Raji (cell line): ENCODE data around the gene LPP.
A peak's percentile ranks its signal among the peaks of the same experiment; 100 is the strongest.

ENCODE experiments used
- POLR2A ChIP-seq: IDR thresholded peaks from 2 replicates; pipeline ENCODE4 v1.6.1; 2011; ENCODE audit warnings: low read depth, low read length, control low read depth; ENCODE audit not compliant: insufficient read depth

Gene LPP

DNA sequence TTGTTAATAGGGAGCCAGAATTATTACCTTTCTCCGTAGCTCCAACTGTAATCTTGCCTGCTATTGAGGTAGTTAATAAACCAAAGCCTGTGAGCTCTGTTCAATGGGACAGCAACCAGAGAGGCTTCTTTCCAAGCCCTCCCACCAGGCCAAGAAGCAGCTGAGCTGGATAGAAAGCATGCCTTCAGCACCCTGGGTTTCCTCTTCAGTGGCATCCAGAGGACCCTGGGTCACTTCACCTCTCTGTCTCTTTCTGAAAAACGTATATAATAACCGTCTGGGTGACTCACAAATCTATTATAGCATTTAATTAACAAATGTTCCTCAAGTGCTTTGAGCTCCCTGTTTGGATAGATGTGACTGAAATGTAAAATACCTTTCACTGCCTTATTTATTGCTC is 420.0 kb downstream of the LPP start:
- no peak for TF ChIP-seq POLR2A

DNA sequence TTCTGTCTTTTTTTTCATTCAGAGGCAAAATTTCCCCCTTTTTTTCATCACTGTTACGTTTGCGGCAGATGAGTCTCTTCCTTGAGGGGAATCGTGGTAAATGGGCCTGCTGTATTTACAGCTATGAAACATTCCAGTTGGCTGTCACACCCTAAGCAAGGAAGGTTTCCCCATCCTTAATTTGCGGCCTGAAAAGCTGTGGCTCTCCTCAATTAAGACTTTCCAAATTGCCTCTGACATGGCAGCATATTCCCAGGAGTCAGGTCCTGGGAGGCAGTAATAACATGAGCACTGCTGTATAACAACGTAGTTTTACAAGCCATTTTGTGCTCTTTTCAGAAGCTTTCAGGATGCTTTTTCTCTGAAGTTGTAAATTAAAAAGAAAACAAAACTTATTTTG is 420.9 kb downstream of the LPP start:
- TF ChIP-seq POLR2A, result no peak

GRCh38 chr3:188575501-188575900 is 421.5 kb downstream of the LPP start:
- TF ChIP-seq POLR2A, result no peak

DNA sequence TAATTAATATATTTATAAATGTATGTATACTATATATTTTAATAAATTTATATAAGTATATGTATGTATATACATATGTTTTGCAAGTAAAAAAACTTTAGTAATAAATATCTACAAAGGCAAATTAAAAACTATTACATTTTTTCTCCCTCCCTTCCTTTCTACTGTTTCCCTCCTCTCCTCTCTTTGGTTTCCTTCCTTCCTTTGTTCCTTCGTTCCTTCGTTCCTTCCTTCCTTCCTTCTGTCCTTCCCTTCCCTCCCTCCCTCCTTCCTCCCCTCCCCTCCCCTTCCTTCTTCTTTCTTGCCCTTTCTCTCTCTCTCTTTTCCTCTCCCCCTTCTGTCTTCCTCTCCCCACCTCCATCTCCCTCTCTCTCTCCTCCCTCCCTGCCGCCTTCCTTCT is 423.6 kb downstream of the LPP start:
- no peak for TF ChIP-seq POLR2A

DNA sequence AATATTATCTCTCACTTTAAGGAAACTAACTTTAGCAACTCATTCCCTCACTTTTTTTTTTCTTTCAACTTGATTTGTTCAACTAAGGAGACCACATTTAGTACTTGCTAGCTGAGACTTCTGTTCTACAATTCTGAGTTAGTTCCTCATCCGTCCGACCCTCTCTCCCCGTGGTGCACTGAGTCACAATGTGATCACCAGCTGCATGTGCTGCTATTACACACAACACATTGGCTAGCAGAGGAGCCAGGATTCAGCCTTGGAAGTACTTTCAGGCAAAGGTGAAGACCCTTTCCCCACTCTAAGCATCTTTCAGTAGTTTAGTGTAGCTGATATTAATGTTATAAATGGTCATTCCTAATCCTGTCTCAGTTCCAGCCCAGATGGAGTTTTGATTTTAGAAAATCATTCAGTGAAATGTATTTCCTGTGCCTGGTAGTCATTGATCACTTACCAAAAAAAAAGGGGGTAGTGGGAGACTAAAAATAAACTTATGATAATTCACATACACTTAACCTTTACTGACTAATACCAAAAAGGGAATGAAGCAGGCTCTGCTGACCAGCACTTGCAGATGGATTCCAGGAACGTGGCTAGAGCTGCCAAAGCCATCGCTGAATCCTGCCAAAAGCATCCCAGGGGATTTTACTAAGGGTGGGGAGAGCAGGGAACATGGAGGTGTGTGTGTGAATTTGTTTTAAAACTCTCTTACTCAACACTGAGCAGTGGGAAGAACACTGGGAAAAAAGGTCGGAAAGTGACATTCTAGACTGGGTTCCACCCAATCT is 424.8 kb downstream of the LPP start:
- TF ChIP-seq POLR2A, result no peak

GRCh38 chr3:188580223-188580622 is 426.3 kb downstream of the LPP start:
- TF ChIP-seq POLR2A, result no peak

- TF ChIP-seq POLR2A, result no peak
These were observed 426.7 kb downstream of the LPP start for GRCh38 chr3:188580659-188581058.

- TF ChIP-seq POLR2A, result no peak
These were observed 427.4 kb downstream of the LPP start for GRCh38 chr3:188581365-188581764.

- peak; percentile 41; the same call in 1 of the 2 replicates for TF ChIP-seq POLR2A
These were observed 427.8 kb downstream of the LPP start for GRCh38 chr3:188581792-188582191.

DNA sequence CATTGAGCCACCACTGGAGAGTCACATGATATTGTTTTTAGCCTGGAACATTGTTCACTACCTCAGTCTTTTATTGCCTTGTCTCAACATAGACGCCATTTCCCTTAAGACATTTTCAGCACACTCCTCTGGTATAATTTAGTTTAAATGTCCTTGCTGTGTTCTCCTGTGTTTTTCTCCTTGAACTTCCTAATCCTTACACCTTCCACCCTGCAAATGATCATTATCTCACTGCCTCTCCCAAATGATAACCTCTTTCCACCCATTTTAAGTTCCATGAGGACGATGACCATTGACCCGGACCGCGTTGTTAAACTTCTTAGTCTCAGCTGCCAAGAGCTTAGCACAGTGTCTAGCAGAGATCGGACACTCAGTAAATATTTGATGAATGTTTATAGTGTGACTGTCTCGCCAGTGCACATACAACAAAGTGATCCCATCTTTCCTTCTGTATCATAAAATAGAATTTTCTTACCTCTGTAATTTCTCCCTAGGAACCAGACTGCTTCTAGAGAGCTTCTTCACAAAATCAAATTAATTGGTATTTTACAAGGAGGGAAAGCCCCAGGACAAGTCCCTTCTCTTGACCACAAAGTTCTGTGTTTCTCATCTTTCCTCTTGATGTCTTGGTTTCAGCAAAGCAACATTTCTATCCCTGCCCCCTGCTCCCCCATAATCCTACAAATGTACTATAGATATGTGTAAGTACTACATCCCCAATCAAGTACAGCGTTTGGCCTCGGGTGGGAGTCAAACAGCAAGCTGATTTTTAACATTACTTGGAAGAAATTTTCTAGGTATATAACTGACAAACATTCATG is 429.6 kb downstream of the LPP start:
- TF ChIP-seq POLR2A, result no peak

GRCh38 chr3:188584162-188584529 is 430.2 kb downstream of the LPP start:
- no peak for TF ChIP-seq POLR2A

DNA sequence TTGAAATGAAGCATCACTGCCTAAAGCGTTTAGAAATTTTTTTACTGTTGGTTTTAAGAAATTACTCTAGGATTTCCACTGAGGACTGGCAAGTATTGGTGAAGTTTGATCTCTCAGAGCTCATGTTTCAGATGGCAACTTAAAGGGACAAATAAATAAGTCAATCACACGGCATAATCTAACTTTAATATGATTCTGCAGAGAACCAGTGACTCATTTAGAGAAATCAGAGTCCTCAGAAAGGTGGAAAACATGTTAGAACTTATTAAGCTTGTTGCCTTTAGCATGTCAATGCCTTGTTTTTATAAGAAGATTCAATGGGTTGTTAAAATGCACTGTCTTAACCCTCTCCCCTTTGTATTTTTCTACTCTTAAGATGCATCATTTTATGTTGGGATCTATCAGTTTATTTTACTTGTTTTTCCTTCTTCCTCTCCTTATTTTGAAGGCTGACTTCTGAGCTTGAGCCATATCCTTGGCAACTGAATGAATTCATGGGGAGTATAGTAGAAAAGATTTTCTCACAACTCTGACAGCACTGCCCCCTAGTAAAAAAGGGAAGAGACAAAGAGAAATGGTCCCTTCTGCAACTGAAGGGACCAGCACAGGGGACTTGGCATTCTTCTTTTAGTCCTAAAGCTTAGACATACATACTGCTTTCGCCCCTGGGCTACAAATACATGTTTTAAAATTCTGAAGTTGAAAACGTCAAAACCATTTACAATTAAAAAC is 431.2 kb downstream of the LPP start:
- TF ChIP-seq POLR2A, result no peak

DNA sequence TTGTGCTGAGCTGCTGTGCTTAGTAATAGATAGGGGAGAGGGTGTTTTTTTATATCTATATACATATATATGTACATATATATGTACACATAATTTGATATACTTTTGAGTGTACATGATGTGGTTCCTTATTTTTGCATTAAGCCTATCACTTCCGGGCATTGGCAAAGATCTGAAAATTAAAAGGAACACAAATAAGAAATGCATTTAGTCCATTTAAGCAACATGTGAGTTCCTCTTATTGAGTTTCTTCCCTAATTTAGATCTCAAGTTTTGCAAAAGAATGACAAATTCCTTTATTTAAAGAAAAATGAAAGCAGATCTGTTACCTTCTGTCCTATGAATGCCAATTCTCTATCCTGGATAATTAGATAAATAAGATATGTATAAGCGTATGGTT is 435.1 kb downstream of the LPP start:
- TF ChIP-seq POLR2A, result no peak

DNA sequence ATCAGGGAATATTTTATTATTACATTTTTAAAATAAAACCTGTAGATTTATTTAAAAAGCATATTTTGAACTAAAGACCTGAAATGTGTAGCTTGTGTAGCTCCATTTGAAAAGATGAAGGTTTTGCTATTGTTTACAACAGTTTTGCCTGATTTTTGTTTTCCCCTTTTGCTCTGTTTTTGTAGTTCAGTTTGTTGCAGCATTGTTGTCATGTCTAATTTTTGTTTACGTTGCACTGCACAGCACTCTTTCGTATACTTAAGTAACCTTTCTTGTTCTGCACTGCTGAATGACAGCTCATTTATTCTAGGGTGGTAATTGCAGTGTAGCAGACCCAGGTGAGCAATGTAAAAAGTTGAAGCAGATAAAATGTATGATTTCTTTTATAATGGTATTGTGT is 435.8 kb downstream of the LPP start:
- no peak for TF ChIP-seq POLR2A

- TF ChIP-seq POLR2A, result no peak
These were observed 436.6 kb downstream of the LPP start for GRCh38 chr3:188590557-188590956.

- no peak for TF ChIP-seq POLR2A
These were observed 440.2 kb downstream of the LPP start for GRCh38 chr3:188594139-188594538.
